Gastroesophageal sphincter (tissue), 4 donors: ENCODE results near the gene KCNMA1. TPM values are rescaled to one million over a fixed set of nuclear protein-coding genes. Genes with fewer than 3 reads are reported as not detected.
A peak's percentile ranks its signal among the peaks of the same experiment; 100 is the strongest.
"Not testable (repeated sequence)": the region's sequence is repeated elsewhere in the genome, so short reads cannot be mapped to it uniquely, and the experiment has no call there.

ENCODE experiments used
- ATAC-seq: fragments of 150-250 bp; one replicate; pipeline ENCODE4 v1.9.1; 2016; ENCODE audit warnings: mild to moderate bottlenecking, moderate library complexity
- H3K27ac ChIP-seq, 4 donors: fragments of 200-600 bp; sonication (generic) in 3 of 4; 1 replicate in 3 of 4; 2 replicates in 1 of 4; pipeline ENCODE4 v1.5.1; 2016 to 2019
- H3K27me3 ChIP-seq: fragments of 200-600 bp; sonication (generic); one replicate; pipeline ENCODE4 v1.5.1; 2019
- H3K36me3 ChIP-seq, 2 donors: fragments of 200-600 bp; sonication (generic); one replicate each; pipeline ENCODE4 v1.5.1; 2019; ENCODE audit warnings: control low read depth in 1 of 2
- H3K4me1 ChIP-seq, 3 donors: fragments of 200-600 bp; sonication (generic); 1 replicate in 2 of 3; 2 replicates in 1 of 3; pipeline ENCODE4 v1.5.1; 2016 to 2019; ENCODE audit warnings: control low read depth in 2 of 3
- H3K4me3 ChIP-seq, 2 donors: fragments of 200-600 bp; sonication (generic); one replicate each; pipeline ENCODE4 v1.5.1; 2019; ENCODE audit warnings: mild to moderate bottlenecking in 1 of 2, moderate library complexity in 1 of 2
- H3K9me3 ChIP-seq, 3 donors: fragments of 200-600 bp; sonication (generic); one replicate each; pipeline ENCODE4 v1.5.1; 2017 to 2019; ENCODE audit warnings: control low read depth in 2 of 3
- EP300 ChIP-seq: sonication (generic); formaldehyde crosslinking; IDR thresholded peaks from one replicate; pipeline ENCODE4 v1.6.1; 2017; ENCODE audit warnings: antibody characterized with exemption, mild to moderate bottlenecking
- POLR2A ChIP-seq, 2 donors: fragments of 450-650 bp; IDR thresholded peaks; one replicate each; pipeline ENCODE4 v1.6.1; 2017; ENCODE audit warnings: antibody characterized with exemption in 2 of 2, mild to moderate bottlenecking in 2 of 2, moderate library complexity in 1 of 2
- POLR2AphosphoS5 ChIP-seq: sonication (generic); formaldehyde crosslinking; IDR thresholded peaks from one replicate; pipeline ENCODE4 v1.6.1; 2017; ENCODE audit warnings: antibody characterized with exemption
- WGBS, 2 donors: methylation state at CpG; one replicate each; pipeline ENCODE4 v1.1.5; 2018; ENCODE audit warnings: low coverage in 1 of 2; 5-methylcytosine and 5-hydroxymethylcytosine counted together
- total RNA-seq, 4 donors: library from RNA; depleted of rRNA; stranded (reverse); fragments of >200 nt; gene quantifications; one replicate each; pipeline ENCODE4 v1.1.0, GENCODE V29; 2016
- TF ChIP-seq, protein P1 (sequence below), 4 experiments: fragments of 200-600 bp in 2 of 4; fragments of 450-650 bp in 2 of 4; sonication (generic) in 1 of 4; IDR thresholded peaks; one replicate each; pipeline ENCODE4 v1.5.1; 2017 to 2019; ENCODE audit warnings: antibody characterized with exemption in 4 of 4, mild to moderate bottlenecking in 2 of 4, moderate library complexity in 2 of 4

KCNMA1 gene
- total RNA-seq, 4 donors from 2014 or later: 168 to 389 (median 323) TPM

DNA sequence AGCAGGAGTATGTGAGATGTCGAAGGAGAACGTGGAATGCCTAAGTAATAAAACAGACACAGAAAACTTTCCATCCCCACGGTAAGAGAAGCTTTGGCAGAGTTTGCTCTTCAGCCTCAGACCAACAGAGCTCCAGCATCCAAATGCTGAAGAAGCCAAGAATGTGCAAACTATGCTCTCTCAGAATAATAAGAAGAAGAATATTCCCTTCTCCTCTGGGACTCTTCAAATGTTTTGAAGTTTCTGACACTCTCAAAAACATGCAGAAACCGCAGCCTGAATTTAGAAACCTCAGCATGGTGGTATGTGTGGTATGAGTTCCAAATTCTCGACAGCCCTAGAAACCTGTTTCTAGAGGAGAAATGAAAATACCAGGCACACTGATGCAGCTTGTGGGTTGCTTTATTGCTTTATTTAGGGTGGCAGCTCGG, 113.3 kb downstream of the KCNMA1 start:
- Histone ChIP-seq H3K36me3 (no peaks in the 10 kb centered on the region), H3K27me3 (no peaks in the 10 kb centered on the region), H3K4me1 (peaks cover 0 to 59% (median 0%) of the 10 kb centered on the region in 3 donors), H3K27ac (peak overlapping the region; percentile 71 to 83 (median 80)), H3K4me3 (no peak overlapping the region), H3K9me3 (no peaks in the 10 kb centered on the region)
- peak; percentile 74 for ATAC-seq
- TF ChIP-seq POLR2A (IDR thresholded peaks at IDR 0.05) (no peak), POLR2AphosphoS5 (peak; percentile 41)
- 12 to 16% methylated on average over 5 of the region's 6 CpGs for WGBS, 2 donors

DNA sequence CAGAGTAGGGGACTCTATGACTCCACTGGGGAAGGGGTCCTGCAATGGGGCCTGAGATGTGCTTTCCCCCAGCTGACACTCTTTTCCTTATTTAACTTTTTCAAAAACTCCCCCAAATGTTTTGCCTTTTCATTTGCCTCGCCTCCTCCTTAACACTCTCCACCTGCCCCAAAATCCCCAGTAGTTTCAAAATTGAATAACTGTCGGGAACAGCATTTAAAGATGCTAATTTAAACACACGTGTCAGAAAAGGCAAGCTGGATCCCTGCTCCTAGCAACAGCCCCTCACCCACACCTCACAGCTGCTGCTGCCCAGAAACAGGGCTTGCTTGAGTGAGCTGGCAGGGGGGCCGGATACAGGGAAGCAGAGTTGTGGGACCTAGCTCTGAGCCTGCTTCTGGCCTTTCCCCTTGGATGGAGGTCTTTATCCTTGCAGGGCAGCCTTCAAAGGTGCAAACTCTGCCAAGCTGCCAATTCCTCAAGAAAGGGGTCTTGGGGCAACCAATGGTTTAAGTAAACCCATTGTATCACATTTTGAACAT, 115.3 kb downstream of the KCNMA1 start:
- no peak for ATAC-seq
- peak overlapping the region in 3 of 4 donors; percentile 79 to 83 (median 80) for H3K27ac ChIP-seq
- no peaks in the 10 kb centered on the region for H3K27me3 ChIP-seq
- H3K4me1 ChIP-seq: peaks cover 0 to 62% (median 0%) of the 10 kb centered on the region in 3 donors
- H3K36me3 ChIP-seq: no peaks in the 10 kb centered on the region
- WGBS, 2 donors: 79 to 93% methylated on average over 2 to 4 of the region's 4 CpGs
- TF ChIP-seq EP300 (no peak), POLR2A (IDR thresholded peaks at IDR 0.05) (no peak), POLR2AphosphoS5 (no peak)
- TF ChIP-seq, protein P1, sequence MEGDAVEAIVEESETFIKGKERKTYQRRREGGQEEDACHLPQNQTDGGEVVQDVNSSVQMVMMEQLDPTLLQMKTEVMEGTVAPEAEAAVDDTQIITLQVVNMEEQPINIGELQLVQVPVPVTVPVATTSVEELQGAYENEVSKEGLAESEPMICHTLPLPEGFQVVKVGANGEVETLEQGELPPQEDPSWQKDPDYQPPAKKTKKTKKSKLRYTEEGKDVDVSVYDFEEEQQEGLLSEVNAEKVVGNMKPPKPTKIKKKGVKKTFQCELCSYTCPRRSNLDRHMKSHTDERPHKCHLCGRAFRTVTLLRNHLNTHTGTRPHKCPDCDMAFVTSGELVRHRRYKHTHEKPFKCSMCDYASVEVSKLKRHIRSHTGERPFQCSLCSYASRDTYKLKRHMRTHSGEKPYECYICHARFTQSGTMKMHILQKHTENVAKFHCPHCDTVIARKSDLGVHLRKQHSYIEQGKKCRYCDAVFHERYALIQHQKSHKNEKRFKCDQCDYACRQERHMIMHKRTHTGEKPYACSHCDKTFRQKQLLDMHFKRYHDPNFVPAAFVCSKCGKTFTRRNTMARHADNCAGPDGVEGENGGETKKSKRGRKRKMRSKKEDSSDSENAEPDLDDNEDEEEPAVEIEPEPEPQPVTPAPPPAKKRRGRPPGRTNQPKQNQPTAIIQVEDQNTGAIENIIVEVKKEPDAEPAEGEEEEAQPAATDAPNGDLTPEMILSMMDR (IDR thresholded peaks at IDR 0.05): no peak
- no peaks in the 10 kb centered on the region for H3K9me3 ChIP-seq
- no peak overlapping the region for H3K4me3 ChIP-seq

GRCh38 chr10:77520995-77521394, 116.6 kb downstream of the KCNMA1 start:
- no peaks in the 10 kb centered on the region for H3K27me3 ChIP-seq
- H3K9me3 ChIP-seq: no peaks in the 10 kb centered on the region
- WGBS, 2 donors: 91% methylated on average over 2 of the region's 2 CpGs; no CpG with 5 or more reads in 1 of the 2 donors
- H3K36me3 ChIP-seq: no peaks in the 10 kb centered on the region
- TF ChIP-seq POLR2A (IDR thresholded peaks at IDR 0.05) (no peak), POLR2AphosphoS5 (no peak)
- TF ChIP-seq, protein P1 (IDR thresholded peaks at IDR 0.05): no peak
- ATAC-seq: no peak
- H3K4me3 ChIP-seq: no peak overlapping the region
- peak overlapping the region in 3 of 4 donors; percentile 5 to 80 (median 58) for H3K27ac ChIP-seq
- peaks cover 0 to 60% (median 0%) of the 10 kb centered on the region in 3 donors for H3K4me1 ChIP-seq

GRCh38 chr10:77520290-77520689, 117.3 kb downstream of the KCNMA1 start:
- WGBS, 2 donors: 80% methylated on average over 1 of the region's 1 CpG; no CpG with 5 or more reads in 1 of the 2 donors

DNA sequence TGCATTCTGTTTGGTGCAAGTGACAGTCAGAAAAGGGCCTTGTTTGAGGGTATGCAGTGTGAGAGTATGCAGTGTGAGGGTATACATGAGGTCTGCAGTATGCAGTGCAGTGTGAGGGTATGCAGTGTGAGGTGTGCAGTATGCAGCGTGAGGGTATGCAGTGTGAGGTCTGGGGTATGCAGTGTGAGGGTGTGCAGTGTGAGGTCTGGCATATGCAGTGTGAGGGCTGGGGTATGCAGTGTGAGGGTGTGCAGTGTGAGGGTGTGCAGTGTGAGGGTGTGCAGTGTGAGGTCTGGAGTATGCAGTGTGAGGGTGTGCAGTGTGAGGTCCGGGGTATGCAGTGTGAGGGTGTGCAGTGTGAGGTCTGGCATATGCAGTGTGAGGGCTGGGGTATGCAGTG, 117.8 kb downstream of the KCNMA1 start:
- not testable (repeated sequence) for H3K27me3 ChIP-seq, H3K36me3 ChIP-seq, H3K4me3 ChIP-seq, H3K27ac ChIP-seq, H3K9me3 ChIP-seq, ATAC-seq
- peaks cover 0 to 64% (median 0%) of the 10 kb centered on the region in 3 donors for H3K4me1 ChIP-seq
- 67 to 78% methylated on average over 2 of the region's 2 CpGs for WGBS, 2 donors

More at GRCh38 chr10:77520290-77520689, 117.3 kb downstream of the KCNMA1 start:
- ATAC-seq: no peak
- H3K4me3 ChIP-seq: no peak overlapping the region
- H3K36me3 ChIP-seq: no peaks in the 10 kb centered on the region
- H3K27me3 ChIP-seq: no peaks in the 10 kb centered on the region
- peaks cover 0 to 64% (median 0%) of the 10 kb centered on the region in 3 donors for H3K4me1 ChIP-seq
- H3K27ac ChIP-seq: peak overlapping the region in 1 of 4 donors; percentile 22
- no peaks in the 10 kb centered on the region for H3K9me3 ChIP-seq
- TF ChIP-seq POLR2AphosphoS5: no peak
- TF ChIP-seq POLR2A (IDR thresholded peaks at IDR 0.05): no peak
- TF ChIP-seq, protein P1 (IDR thresholded peaks at IDR 0.05): no peak
- no peak for TF ChIP-seq EP300

DNA sequence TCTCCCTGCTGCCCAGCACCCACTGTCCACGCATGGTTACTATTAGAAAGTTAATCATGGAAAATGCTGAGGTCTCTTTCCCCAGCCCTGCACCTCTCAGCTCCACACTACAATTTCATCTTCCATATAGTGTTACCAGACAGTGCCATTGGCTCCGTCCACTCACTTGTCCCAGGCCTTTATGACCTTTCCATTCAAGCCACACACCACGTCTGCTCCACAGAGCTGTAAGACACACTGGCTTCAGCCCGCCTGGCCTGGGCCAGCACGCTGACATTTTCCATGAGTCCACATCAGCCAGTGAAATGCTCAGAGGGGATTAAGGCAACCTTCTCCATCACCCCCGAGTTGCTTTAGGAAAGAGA, 118.7 kb downstream of the KCNMA1 start:
- Histone ChIP-seq H3K27ac (peak overlapping the region in 2 of 4 donors; percentile 3 to 14), H3K4me3 (no peak overlapping the region), H3K4me1 (peaks cover 0 to 64% (median 7%) of the 10 kb centered on the region in 3 donors), H3K27me3 (no peaks in the 10 kb centered on the region), H3K9me3 (no peaks in the 10 kb centered on the region), H3K36me3 (no peaks in the 10 kb centered on the region)
- no peak for ATAC-seq
- TF ChIP-seq POLR2A (IDR thresholded peaks at IDR 0.05) (no peak), POLR2AphosphoS5 (no peak), EP300 (no peak)
- TF ChIP-seq, protein P1 (IDR thresholded peaks at IDR 0.05): no peak
- WGBS, 2 donors: 51 to 81% methylated on average over 4 to 6 of the region's 6 CpGs
